Smooth muscle cell (in vitro differentiated cells): ENCODE results near the gene UCHL5. TPM values are rescaled to one million over a fixed set of nuclear protein-coding genes. Genes with fewer than 3 reads are reported as not detected.
"Not testable (repeated sequence)": the region's sequence is repeated elsewhere in the genome, so short reads cannot be mapped to it uniquely, and the experiment has no call there.

Source experiments
- DNase-seq: peaks from one replicate; lab custom pipeline; 2025; ENCODE audit not compliant: unreplicated experiment; lab: John Stamatoyannopoulos, UW
- H2AFZ ChIP-seq: fragments of 200-600 bp; sonication (generic); 2 replicates; pipeline ENCODE4 v1.6.0; 2016; ENCODE audit warnings: antibody characterized with exemption, low read depth, mild to moderate bottlenecking
- H3F3A ChIP-seq: fragments of 200-600 bp; sonication (generic); 2 replicates; pipeline ENCODE4 v1.6.0; 2017; ENCODE audit warnings: antibody characterized with exemption, low read depth
- H3K27ac ChIP-seq: fragments of 200-600 bp; sonication (generic); 2 replicates; pipeline ENCODE4 v1.5.1; 2016; ENCODE audit warnings: low read depth, mild to moderate bottlenecking
- H3K27me3 ChIP-seq: fragments of 200-600 bp; sonication (generic); 2 replicates; pipeline ENCODE4 v1.6.1; 2016; ENCODE audit warnings: low read depth, mild to moderate bottlenecking
- H3K36me3 ChIP-seq: fragments of 200-600 bp; sonication (generic); 2 replicates; pipeline ENCODE4 v1.5.1; 2016; ENCODE audit warnings: low read depth
- H3K4me1 ChIP-seq: fragments of 200-600 bp; sonication (generic); 2 replicates; pipeline ENCODE4 v1.5.1; 2016; ENCODE audit warnings: low read depth
- H3K4me2 ChIP-seq: fragments of 200-600 bp; sonication (generic); 2 replicates; pipeline ENCODE4 v1.6.0; 2016; ENCODE audit warnings: mild to moderate bottlenecking
- H3K4me3 ChIP-seq: fragments of 200-600 bp; sonication (generic); 2 replicates; pipeline ENCODE4 v1.5.1; 2016; ENCODE audit warnings: mild to moderate bottlenecking
- H3K79me2 ChIP-seq: fragments of 200-600 bp; sonication (generic); 2 replicates; pipeline ENCODE4 v1.6.0; 2016; ENCODE audit warnings: low read depth, mild to moderate bottlenecking
- H3K9ac ChIP-seq: fragments of 200-600 bp; sonication (generic); 2 replicates; pipeline ENCODE4 v1.6.0; 2016; ENCODE audit warnings: low read depth
- H3K9me3 ChIP-seq: fragments of 200-600 bp; sonication (generic); replicated peaks from 2 replicates; pipeline ENCODE4 v1.5.1; 2016; ENCODE audit warnings: low read depth
- H4K20me1 ChIP-seq: fragments of 200-600 bp; sonication (generic); 2 replicates; pipeline ENCODE4 v1.6.0; 2016; ENCODE audit warnings: low read depth
- CTCF ChIP-seq: fragments of 200-600 bp; sonication (generic); IDR thresholded peaks from 2 replicates; pipeline ENCODE4 v1.5.1; 2017; ENCODE audit warnings: borderline replicate concordance, mild to moderate bottlenecking, antibody characterized with exemption; ENCODE audit not compliant: insufficient read depth, poor library complexity, severe bottlenecking
- WGBS: methylation state at CpG from one replicate; pipeline ENCODE4 v1.1.7; 2016; ENCODE audit warnings: low lambda C conversion rate; 5-methylcytosine and 5-hydroxymethylcytosine counted together
- polyA plus RNA-seq: library from polyadenylated mRNA; unstranded; fragments of >200 nt; fragmentation: Nextera tagmentation; extraction: Ambion mirVana; gene quantifications from 2 replicates; pipeline ENCODE4 v1.2.1, GENCODE V29; 2016
- total RNA-seq: library from RNA; depleted of rRNA; stranded (reverse); fragments of >200 nt; gene quantifications from 2 replicates; pipeline ENCODE4 v1.2.3, GENCODE V29; 2014

The UCHL5 gene
- total and polyA plus RNA-seq, 2 experiments from 2014 or later, result 22.2 to 35.6 TPM

GRCh38 chr1:192993426-192994085 lies 65.6 kb downstream of the UCHL5 start:
- Histone ChIP-seq H3K9ac (no peak overlapping the region), H3K79me2 (no peaks in the 10 kb centered on the region), H3K27me3 (no peaks in the 10 kb centered on the region), H3K9me3 (peaks cover 8% of the 10 kb centered on the region), H3K27ac (peak overlapping the region; percentile 65), H4K20me1 (no peaks in the 10 kb centered on the region), H3K4me2 (peak overlapping the region; percentile 15), H3K4me3 (no peak overlapping the region), H3K36me3 (no peaks in the 10 kb centered on the region), H3K4me1 (no peaks in the 10 kb centered on the region), H2AFZ (no peak overlapping the region), H3F3A (no peaks in the 10 kb centered on the region)
- no peak for TF ChIP-seq CTCF
- 58% methylated on average over 10 of the region's 10 CpGs for WGBS
- DNase-seq, result no peak

DNA sequence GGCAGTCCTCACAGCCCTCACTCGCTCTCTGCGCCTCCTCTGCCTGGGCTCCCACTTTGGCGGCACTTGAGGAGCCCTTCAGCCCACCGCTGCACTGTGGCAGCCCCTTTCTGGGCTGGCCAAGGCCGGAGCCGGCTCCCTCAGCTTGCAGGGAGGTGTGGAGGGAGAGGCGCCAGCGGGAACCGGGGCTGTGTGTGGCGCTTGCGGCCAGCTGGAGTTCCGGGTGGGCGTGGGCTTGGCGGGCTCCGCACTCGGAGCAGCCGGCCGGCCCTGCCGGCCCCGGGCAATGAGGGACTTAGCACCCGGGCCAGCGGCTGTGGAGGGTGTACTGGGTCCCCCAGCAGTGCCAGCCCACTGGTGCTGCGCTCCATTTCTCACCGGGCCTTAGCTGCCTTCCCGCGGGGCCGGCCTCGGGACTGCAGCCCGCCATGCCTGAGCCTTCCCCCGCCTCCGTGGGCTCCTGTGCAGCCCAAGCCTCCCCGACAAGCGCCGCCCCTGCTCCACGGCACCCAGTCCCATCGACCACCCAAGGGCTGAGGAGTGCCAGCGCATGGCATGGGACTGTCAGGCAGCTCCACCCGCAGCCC lies 72.3 kb downstream of the UCHL5 start:
- H3K27ac ChIP-seq, H4K20me1 ChIP-seq, H3K36me3 ChIP-seq, H3K9me3 ChIP-seq, H3K4me3 ChIP-seq, DNase-seq, H3K27me3 ChIP-seq, H3F3A ChIP-seq, H3K9ac ChIP-seq, H3K79me2 ChIP-seq, H2AFZ ChIP-seq, H3K4me1 ChIP-seq, H3K4me2 ChIP-seq: not testable (repeated sequence)
- WGBS, result 97% methylated on average over 22 of the region's 38 CpGs

DNA sequence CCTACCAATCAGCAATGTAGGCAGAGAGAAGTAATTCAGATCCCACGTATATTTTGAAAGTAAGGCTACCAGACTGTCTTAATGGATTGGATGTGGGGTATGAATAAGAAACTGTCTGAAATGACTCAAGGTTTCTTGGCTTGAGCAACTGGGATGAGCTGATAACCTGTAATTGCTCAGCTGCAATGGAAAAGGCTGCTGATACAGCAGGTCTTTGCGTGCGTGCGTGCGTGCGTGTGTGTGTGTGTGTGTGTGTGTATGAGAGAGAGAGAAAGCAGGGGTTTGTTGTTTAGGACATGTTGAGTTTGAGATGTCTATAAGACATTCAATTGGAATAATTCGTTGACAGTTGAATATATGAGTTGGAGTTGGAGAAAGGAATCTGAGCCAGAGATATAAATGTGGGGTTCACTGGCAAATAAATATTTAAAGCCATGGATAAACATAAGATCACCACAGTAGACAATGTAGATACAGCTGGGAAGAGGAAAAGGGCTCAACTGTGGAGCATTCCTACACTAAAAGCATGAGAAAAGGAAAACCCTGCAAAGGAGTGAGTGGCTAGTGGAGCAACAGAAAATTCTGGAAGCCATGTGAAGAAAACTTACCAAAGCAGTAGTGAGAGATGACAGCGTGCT lies 72.9 kb downstream of the UCHL5 start:
- Histone ChIP-seq H2AFZ (no peak overlapping the region), H3K79me2 (no peaks in the 10 kb centered on the region), H3K4me3 (no peak overlapping the region), H4K20me1 (no peaks in the 10 kb centered on the region), H3K27ac (no peak overlapping the region), H3K4me1 (no peaks in the 10 kb centered on the region), H3F3A (no peaks in the 10 kb centered on the region), H3K4me2 (no peak overlapping the region), H3K27me3 (no peaks in the 10 kb centered on the region), H3K9ac (no peak overlapping the region), H3K36me3 (no peaks in the 10 kb centered on the region), H3K9me3 (no peaks in the 10 kb centered on the region)
- DNase-seq, result no peak
- TF ChIP-seq CTCF, result no peak
- WGBS, result 87% methylated on average over 8 of the region's 8 CpGs

GRCh38 chr1:192984080-192984479 lies 75.1 kb downstream of the UCHL5 start:
- Histone ChIP-seq H3K27me3 (no peaks in the 10 kb centered on the region), H3K4me2 (no peak overlapping the region), H4K20me1 (no peaks in the 10 kb centered on the region), H2AFZ (no peak overlapping the region), H3K27ac (peak overlapping the region; percentile 40), H3K4me3 (no peak overlapping the region), H3K4me1 (no peaks in the 10 kb centered on the region), H3K9me3 (no peaks in the 10 kb centered on the region), H3F3A (no peaks in the 10 kb centered on the region), H3K36me3 (no peaks in the 10 kb centered on the region), H3K79me2 (no peaks in the 10 kb centered on the region), H3K9ac (no peak overlapping the region)
- no peak for DNase-seq
- 81% methylated on average over 1 of the region's 1 CpG for WGBS
- no peak for TF ChIP-seq CTCF
